NCI-H510A treated with DMSO at 0.1 percent for 48 hours (cell line): ENCODE measurements around the gene ABCF2.

ENCODE experiments used
- DNase-seq: peaks from one replicate; lab custom pipeline; 2025; lab: John Stamatoyannopoulos, UW

The ABCF2 gene

DNA sequence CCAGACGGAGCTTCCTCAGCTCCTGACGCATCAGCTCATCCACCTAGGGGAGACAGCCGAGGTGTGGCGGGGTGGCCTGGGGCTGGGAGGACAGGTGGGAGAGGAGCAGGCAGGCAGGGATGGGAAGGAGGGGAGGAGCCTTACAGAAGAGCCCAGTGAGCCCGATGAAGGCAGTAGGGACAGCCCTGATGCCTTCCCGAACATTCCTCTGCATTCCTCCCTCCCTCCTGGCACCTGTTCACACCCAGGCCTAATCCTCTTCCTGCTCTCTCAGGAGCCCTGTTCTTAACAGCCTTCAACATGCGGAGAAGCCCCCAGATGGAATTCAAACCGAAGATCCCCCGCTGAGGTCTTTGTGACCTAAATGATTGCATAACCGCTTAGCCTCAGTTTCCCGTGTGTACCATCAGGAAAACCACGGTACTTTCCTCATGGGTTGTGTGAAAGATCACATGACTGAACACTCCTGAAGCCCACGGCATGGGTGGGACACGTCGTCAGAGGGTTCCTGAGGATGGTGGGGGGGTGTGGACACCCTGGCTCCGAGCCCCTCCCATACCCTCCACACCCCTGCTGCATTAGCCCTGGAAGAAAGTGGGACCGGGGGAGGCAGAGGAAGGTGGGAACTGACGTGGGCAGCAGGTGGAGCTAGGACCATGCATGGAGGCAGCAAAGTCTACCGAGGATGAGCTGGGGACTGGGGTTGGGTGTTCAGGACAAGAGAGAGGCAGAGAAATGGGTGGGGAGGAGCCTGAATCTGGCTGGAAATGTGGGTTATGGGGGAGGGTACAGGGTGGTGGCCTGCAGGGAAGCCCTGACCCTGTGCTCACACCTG is 31.2 kb downstream of the ABCF2 start:
- no peak for DNase-seq

DNA sequence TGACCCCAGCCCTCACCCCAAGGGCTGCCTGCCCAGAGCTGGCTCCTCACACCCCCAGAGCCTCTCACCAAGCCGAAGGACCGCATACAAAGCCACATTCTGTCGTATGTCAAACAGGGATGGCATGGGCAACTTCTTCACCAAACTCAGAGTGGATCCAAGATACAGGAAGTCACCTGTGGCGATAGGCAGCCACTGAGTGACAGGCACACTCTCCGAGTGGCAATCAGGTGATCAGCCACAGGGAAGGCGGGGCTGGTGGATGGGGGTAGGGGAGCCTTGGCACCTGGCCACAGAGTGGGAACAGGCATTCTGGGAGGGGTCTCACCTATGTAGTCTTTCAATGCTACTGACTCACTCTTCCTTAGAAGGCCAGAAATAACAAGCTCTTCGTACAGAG is 32.8 kb downstream of the ABCF2 start:
- DNase-seq = no peak

DNA sequence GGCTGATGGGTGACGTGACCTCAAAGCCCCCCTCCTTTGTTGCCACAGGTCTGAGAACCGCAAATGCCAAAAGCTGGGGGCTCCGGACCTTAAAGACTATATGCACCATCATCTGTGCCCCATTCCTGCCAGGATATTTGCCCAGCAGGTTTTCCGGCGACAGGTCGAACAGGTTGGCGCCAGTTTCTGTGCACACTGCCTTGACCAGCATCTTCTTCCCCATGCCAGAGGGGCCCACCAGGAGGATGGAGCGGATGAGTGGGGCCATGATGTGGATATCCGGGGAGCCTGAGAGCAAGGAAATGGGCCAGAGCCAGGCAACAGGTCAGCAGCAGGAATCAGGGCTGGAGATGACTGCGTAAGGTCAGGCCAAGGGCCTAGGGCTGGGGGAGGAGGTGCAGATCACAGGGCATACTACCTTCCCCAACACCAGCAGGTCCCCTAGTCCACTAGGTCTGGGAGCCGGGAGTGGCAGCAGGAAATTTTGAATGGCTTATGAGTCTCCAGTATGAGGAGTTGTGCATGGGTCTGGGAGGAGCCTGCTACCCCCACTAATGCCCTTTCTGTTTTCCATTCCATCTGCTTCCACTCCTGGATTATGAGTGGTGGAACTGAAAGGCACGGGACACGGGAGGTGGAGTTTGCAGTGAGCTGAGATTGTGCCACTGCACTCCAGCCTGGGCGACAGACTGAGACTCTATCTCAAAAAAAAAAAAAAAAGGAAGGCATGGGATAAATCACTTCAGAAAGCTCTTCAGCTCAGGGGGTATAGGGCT is 33.6 kb downstream of the ABCF2 start:
- no peak for DNase-seq

DNA sequence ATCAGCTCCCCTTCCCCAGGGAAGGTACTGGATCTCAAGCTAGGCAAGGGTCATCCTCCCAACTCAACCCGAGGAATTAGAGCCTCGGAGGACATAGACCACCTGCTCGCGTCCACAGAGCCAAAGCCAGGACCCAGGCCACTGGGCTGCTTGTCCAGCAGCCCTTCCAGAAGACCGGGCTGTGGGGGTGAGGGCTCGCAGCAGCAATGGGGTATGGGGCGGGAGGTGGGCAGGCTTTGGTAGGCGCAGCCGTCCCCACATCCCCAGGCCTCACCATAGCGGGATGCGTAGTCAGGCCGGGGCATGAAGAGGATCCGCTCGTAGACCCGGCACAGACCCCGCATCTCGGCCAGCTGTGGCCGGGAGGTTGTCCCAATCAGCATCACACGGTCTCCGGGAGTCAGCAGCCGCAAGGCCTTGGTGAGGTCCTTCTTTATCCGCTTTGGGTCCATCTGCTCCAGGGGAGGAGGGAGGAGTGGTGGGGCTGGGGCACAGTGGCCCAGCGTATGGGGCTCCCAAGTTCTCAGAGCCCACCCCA is 34.9 kb downstream of the ABCF2 start:
- no peak for DNase-seq

GRCh38 chr7:151191544-151191943 is 35.5 kb downstream of the ABCF2 start:
- no peak for DNase-seq

DNA sequence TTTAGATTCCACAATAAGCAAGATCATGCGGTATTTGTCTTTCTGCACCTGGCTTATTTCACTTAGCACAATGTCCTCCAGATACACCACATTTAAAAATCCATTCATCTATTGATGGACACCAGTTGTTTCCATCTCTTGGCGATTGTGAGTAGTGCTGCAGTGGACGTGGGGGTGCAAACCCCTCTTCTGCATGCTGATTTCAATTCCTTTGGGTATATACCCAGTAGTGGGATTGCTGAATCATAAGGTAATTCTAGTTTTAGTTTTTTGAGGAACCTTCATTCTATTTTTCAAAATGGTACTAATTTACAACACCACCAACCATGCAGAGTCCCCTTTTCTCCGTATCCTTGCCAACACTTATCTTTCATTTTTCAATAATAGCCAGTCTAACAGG is 38.0 kb downstream of the ABCF2 start:
- no peak for DNase-seq

DNA sequence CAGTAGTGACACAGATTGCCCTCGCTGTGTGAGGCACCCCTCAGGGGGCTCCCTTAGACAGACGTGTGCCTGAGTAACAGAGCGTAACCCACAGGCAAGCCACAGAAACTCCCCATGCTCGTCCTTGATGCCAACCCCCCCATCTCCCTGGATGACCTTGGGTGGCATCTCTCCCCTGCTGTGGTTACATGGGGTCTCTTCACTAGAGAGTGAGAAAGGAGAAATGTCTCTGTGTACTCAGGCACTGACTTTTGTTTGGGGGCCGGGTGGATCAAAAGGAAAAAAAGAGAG is 38.8 kb downstream of the ABCF2 start:
- no peak for DNase-seq

GRCh38 chr7:151187409-151188251 is 39.4 kb downstream of the ABCF2 start:
- DNase-seq = no peak

- DNase-seq = no peak
Observed at GRCh38 chr7:151186640-151187408, 40.2 kb downstream of the ABCF2 start, which contains the start of gene ASB10. ASB10 (minus strand) TSS chr7:151187250; CDS start chr7:151187130, 120 bp downstream.

- no peak for DNase-seq
Observed at GRCh38 chr7:151185762-151186639, 41.0 kb downstream of the ABCF2 start.

DNA sequence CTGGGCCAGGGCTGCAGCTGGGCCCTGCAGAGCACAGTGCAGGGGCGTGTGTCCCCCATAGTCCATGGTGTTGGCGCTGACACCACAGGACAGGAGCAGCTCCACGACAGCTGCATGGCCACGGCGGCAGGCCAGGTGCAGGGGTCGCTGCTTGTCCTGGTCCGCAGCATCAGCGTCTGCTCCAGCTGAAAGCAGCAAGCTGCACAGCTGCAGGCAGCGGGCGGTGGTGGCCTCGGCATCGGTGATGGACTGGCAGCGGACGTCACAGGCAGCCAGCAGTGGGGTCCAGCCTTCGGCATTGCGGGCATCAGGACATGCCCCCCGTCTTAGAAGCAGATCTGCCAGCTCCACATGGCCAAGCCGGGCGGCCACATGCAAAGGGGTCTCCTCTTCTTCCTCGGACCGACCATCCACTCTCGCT is 46.0 kb downstream of the ABCF2 start:
- no peak for DNase-seq

- DNase-seq = no peak
Observed at GRCh38 chr7:151179946-151180345, 47.1 kb downstream of the ABCF2 start.

DNA sequence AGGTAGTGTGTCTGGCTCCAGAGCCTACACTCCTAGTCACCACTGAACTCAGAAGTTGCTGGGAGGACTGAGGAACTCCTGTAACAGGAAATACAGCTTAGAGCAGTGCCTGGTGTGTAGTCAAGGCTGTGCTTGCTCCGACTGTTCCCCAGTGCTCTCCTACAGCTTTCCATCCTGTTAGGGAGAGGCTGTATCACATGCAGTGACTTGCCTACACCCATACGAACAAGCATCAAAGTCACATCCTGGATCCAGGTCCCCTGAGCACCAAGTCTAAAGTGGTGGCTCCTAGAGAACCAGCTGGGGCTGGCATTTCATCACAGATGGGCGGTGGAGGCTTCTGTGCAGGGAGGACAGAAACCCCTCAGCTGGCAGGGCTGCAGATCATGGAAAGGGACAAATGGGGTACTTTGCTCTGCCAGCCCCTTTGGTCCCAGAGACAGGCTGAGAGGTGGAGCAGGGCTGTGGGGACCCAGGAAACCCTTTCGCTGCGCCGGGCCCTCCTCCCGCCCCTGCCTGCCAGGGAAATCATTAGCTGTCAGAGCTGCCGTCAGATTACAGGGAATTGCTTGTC is 47.6 kb downstream of the ABCF2 start:
- DNase-seq = no peak

- DNase-seq = no peak
Observed at GRCh38 chr7:151178831-151179230, 48.2 kb downstream of the ABCF2 start.

- no peak for DNase-seq
Observed at GRCh38 chr7:151178236-151178635, 48.8 kb downstream of the ABCF2 start.

- DNase-seq = no peak
Observed at GRCh38 chr7:151177310-151177709, 49.7 kb downstream of the ABCF2 start.

DNA sequence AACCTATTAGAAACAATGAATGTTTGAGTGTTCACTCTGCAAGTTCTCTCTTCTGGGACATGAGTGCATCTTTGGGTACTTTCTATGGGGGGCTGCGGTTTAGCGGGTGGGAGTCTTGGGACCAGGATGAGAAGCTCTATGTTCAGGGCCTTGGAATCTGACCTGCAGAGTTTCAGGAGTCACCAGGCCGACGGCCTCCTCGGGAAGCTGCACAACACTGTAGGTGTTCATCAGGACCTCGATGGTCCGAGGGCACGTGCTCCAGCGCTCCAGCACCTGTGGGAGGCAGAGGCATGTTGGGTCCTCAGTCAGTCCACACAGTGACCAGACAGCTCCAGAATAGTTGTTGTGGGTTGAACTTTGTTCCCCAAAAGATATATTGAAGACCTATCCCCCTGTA is 50.6 kb downstream of the ABCF2 start:
- no peak for DNase-seq

- DNase-seq = no peak
Observed at GRCh38 chr7:151175793-151176311, 51.2 kb downstream of the ABCF2 start.

DNA sequence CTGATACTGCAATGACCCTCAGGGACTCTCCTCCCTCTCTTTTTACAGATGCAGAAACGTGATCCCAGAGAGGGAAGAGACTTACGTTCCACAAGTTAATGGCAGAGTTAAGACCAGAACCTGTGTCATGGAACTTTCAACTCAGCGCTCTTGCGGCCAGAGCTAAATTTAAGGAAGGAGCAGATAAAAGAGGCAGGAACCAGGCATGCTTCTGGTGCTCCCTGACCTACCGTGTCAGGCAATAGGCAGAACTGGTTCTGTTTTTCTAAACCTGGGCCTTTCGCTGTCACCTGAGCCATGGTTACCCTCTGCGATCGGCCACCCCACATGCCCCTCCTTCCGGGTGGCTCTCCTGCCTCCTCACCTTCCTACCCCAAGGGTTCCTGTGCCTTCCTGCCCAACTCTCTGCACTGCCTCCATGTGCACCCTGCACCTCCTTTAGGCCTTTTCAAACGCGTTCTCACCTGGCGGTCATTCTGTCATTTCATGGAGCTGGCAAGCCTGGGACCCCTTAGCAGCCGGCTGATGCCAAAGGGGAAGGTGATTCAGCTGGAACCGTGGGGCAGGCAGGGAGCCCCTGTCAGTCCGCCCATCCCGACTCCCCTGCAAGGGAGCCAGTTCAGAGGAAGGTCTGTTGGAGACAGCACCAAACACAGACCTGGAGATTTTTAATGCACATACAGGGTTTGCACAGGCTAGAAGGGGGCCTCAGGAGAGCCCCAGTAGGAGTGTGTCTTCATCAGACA is 51.8 kb downstream of the ABCF2 start:
- no peak for DNase-seq
